ENCODE data around the gene CYB561.

DNA sequence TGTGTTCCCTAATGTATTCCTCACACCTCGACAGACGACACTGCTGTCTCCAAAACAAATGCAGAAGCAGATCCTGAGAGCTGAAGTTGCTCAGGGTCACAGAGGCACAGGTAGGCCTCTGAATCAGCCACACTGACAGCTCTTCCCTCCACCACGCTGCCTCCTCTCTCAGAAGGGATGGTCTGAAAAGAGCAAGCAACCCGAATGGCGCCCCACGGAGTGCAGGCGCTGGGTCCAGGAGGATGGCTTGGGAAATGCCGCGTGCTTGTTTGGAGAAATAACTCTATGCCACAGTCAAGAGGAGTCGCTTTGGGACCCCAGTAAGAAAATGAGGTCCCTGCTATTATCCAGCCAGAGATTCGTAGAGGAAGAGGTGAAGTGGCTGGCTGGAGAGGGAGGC, 15.9 kb downstream of the CYB561 start:
- TF ChIP-seq, protein P1, sequence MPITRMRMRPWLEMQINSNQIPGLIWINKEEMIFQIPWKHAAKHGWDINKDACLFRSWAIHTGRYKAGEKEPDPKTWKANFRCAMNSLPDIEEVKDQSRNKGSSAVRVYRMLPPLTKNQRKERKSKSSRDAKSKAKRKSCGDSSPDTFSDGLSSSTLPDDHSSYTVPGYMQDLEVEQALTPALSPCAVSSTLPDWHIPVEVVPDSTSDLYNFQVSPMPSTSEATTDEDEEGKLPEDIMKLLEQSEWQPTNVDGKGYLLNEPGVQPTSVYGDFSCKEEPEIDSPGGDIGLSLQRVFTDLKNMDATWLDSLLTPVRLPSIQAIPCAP (CRISPR knock-in tag; IDR thresholded peaks at IDR 0.05), result no peak
- TF ChIP-seq, protein P2, sequence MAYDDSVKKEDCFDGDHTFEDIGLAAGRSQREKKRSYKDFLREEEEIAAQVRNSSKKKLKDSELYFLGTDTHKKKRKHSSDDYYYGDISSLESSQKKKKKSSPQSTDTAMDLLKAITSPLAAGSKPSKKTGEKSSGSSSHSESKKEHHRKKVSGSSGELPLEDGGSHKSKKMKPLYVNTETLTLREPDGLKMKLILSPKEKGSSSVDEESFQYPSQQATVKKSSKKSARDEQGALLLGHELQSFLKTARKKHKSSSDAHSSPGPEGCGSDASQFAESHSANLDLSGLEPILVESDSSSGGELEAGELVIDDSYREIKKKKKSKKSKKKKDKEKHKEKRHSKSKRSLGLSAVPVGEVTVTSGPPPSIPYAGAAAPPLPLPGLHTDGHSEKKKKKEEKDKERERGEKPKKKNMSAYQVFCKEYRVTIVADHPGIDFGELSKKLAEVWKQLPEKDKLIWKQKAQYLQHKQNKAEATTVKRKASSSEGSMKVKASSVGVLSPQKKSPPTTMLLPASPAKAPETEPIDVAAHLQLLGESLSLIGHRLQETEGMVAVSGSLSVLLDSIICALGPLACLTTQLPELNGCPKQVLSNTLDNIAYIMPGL (CRISPR knock-in tag; IDR thresholded peaks at IDR 0.05), result no peak
- TF ChIP-seq, protein P3, sequence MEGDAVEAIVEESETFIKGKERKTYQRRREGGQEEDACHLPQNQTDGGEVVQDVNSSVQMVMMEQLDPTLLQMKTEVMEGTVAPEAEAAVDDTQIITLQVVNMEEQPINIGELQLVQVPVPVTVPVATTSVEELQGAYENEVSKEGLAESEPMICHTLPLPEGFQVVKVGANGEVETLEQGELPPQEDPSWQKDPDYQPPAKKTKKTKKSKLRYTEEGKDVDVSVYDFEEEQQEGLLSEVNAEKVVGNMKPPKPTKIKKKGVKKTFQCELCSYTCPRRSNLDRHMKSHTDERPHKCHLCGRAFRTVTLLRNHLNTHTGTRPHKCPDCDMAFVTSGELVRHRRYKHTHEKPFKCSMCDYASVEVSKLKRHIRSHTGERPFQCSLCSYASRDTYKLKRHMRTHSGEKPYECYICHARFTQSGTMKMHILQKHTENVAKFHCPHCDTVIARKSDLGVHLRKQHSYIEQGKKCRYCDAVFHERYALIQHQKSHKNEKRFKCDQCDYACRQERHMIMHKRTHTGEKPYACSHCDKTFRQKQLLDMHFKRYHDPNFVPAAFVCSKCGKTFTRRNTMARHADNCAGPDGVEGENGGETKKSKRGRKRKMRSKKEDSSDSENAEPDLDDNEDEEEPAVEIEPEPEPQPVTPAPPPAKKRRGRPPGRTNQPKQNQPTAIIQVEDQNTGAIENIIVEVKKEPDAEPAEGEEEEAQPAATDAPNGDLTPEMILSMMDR (IDR thresholded peaks at IDR 0.05), result no peak
- TF ChIP-seq, protein P4, sequence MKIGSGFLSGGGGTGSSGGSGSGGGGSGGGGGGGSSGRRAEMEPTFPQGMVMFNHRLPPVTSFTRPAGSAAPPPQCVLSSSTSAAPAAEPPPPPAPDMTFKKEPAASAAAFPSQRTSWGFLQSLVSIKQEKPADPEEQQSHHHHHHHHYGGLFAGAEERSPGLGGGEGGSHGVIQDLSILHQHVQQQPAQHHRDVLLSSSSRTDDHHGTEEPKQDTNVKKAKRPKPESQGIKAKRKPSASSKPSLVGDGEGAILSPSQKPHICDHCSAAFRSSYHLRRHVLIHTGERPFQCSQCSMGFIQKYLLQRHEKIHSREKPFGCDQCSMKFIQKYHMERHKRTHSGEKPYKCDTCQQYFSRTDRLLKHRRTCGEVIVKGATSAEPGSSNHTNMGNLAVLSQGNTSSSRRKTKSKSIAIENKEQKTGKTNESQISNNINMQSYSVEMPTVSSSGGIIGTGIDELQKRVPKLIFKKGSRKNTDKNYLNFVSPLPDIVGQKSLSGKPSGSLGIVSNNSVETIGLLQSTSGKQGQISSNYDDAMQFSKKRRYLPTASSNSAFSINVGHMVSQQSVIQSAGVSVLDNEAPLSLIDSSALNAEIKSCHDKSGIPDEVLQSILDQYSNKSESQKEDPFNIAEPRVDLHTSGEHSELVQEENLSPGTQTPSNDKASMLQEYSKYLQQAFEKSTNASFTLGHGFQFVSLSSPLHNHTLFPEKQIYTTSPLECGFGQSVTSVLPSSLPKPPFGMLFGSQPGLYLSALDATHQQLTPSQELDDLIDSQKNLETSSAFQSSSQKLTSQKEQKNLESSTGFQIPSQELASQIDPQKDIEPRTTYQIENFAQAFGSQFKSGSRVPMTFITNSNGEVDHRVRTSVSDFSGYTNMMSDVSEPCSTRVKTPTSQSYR (CRISPR knock-in tag; IDR thresholded peaks at IDR 0.05), result no peak
- TF ChIP-seq, protein P5, sequence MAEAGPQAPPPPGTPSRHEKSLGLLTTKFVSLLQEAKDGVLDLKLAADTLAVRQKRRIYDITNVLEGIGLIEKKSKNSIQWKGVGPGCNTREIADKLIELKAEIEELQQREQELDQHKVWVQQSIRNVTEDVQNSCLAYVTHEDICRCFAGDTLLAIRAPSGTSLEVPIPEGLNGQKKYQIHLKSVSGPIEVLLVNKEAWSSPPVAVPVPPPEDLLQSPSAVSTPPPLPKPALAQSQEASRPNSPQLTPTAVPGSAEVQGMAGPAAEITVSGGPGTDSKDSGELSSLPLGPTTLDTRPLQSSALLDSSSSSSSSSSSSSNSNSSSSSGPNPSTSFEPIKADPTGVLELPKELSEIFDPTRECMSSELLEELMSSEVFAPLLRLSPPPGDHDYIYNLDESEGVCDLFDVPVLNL (CRISPR knock-in tag; IDR thresholded peaks at IDR 0.05; ENCODE audit: borderline replicate concordance, low read depth), result no peak
- TF ChIP-seq ELF4 (CRISPR knock-in tag; IDR thresholded peaks at IDR 0.05; ENCODE audit: low read depth) (no peak), NFE2L1 (CRISPR knock-in tag; IDR thresholded peaks at IDR 0.05) (no peak), ZNF423 (CRISPR knock-in tag; IDR thresholded peaks at IDR 0.05) (no peak), CREM (CRISPR knock-in tag; IDR thresholded peaks at IDR 0.05) (no peak)

Measured in WTC11 (cell line).